Renal pelvis (tissue), 4 donors: ENCODE results near the gene ITPKB. TPM values are rescaled to one million over a fixed set of nuclear protein-coding genes. Genes with fewer than 3 reads are reported as not detected.
A peak's percentile ranks its signal among the peaks of the same experiment; 100 is the strongest.

Source experiments
- DNase-seq: peaks from one replicate; pipeline ENCODE4 v3.0.0-alpha.2; 2013
- polyA plus RNA-seq, 3 donors: library from polyadenylated mRNA; unstranded; fragments of 120-200 nt; gene quantifications; one replicate each; pipeline ENCODE4 v1.2.1, GENCODE V29; 2013; ENCODE audit not compliant: insufficient read length in 3 of 3

The ITPKB gene
- polyA plus RNA-seq, 3 donors, result 23.8 to 25.5 (median 25.0) TPM

- no peak for DNase-seq
Observed at GRCh38 chr1:226708967-226709396, 30.1 kb downstream of the ITPKB start.

GRCh38 chr1:226708342-226708780, 30.7 kb downstream of the ITPKB start:
- DNase-seq, result no peak

DNA sequence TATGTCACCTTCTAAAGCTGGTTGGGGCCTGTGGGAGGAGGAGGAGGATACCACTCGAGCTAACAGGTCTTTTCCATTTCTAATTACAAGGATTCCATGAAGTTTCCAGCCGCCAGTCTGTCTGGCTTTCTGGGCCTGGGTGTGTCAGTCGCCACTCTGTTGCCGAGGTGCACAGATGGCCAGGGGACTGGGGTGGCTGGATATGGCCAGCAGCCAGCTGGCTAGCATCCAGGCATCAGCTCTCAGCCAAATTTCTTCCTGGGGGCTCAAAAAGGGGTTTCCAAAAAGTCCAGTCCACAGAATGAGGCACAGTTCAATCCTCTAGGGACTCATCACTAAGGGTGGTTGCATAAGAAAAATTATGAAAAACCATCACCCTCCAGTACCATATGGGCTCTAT, 32.4 kb downstream of the ITPKB start:
- DNase-seq, result no peak

DNA sequence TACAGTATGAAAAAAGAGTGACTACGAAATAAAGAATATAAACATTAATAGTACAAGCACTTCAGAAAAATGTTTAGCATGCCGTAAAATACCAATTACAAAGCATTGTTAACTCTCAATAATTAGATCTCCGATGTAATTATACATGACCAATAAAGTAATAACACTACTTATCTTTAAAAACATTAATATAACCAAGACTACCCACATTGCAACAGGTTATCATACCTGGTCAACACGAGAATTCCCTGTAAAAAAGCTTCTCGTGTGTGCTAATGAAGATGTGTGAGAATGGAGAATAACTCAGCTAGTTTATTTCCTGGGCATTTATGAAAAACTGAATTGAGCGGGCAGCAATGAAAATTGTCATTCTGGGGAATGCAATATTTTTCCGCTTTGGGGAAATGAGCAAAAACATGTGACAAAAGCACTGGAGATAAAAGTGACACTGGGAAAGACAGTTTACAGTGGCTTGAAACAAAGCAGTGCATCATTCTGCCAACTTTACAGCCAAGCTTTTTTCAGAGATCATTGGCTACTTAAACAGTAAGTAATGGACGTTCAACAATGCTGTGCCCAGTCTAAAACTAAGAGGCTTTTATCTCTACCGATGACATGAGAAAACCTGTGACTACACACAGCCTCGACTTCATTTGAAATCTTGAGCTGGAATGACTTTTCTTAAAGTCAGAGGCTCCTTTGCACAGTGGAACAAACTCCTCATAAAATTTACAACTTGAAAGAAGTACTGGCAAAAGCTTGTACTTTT, 34.7 kb downstream of the ITPKB start:
- no peak for DNase-seq

- DNase-seq, result peak; percentile 81
Observed at GRCh38 chr1:226702957-226703831, 35.9 kb downstream of the ITPKB start.

DNA sequence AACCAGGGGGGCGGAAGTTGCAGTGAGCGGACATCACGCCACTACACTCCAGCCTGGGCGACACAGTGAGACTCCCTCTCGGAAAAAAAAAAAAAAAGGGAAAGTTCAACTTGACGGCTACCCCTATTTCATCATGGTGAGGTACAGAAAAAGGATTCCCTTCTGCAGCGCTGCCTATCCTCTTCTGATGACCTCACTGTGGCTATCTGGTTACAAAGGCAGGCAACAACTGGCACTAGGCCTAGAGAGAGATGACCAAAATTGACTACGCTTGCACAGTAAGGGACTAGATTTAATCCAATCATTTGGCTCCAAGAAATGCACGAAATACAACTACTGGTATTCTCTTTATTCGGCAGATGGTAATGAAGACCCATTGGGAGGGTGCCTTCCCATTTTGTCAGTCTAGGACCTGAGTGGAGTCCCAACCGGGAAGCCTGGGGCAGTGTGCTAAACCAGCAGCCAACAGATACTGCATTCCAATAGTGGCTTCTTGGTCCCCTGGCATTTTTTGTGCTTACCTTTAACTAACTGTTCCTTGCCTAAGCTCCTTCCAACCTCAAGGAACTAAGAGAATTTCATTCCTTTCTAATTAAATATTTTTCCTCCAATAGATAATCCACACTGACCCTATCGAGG, 36.6 kb downstream of the ITPKB start:
- DNase-seq, result no peak

GRCh38 chr1:226700861-226701260, 38.2 kb downstream of the ITPKB start:
- DNase-seq, result no peak

DNA sequence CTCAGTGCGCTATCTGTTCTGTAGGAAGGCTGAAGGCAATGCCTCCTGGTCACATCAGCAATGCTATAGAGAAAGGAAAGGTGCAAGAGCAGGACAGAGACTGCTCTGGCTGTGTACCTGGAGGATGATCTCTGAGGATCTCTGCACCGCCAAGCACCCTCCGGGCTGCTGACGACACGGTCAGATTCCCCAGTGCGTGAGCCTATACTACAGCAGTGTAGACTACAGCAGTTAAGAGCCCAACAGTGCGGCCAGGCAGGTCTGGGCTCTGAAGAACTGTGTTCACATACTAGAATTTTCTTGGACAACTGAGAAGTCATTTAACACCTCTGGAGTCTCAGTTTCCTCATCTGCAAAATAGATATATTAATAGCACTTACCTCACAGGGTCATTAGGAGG, 39.9 kb downstream of the ITPKB start:
- no peak for DNase-seq

DNA sequence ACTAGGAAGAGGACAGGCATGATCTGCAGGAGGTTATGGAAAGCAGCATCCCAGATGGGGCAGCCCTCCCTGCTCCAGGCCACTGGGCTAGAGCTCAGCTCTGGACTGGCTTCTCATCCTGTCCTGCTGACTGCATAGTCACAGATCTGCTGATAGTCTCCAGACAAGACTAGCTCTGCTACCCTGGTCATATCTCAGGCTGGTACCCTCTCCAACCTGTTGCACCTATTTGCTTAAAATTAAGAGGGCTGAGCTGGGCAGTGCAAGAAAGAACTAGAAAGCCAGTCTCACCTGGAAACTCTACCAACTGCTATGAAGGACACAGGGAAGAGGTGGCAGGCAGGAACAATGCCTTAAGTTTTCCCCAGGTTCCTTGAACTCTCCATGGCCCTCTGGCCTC, 40.4 kb downstream of the ITPKB start:
- DNase-seq, result no peak

DNA sequence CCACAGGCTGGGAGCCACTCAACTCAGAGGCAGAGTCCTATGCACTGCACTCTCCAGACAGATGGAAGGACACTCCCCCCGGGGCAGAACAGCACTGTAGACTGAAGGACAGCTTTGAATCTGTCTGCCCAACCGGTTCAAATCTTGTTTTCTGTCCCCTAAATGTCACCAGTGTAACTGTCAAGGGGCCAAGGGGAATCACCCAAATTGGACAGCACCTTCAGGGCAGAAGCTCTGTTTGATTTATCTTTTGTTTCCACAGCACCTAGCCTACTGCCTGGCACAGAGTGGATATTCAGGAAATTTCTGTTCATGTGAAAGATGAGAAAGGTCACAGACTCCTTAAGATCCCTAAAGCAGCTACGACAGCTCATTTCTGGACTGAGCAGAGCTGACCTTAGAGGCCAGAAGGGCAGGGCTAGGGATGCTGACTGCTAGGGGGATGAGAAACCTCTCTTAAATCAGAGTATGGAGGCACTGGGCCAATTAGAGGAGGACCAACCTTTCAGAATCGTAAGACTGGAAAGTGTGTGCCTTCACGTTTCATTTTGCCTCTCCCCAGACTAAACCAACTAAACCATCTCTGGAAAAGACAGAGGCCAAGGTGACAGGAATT, 41.0 kb downstream of the ITPKB start:
- DNase-seq, result no peak

GRCh38 chr1:226697151-226697928, 41.7 kb downstream of the ITPKB start:
- DNase-seq, result no peak

GRCh38 chr1:226696547-226696946, 42.5 kb downstream of the ITPKB start:
- DNase-seq, result no peak

GRCh38 chr1:226695335-226695900, 43.7 kb downstream of the ITPKB start:
- no peak for DNase-seq

DNA sequence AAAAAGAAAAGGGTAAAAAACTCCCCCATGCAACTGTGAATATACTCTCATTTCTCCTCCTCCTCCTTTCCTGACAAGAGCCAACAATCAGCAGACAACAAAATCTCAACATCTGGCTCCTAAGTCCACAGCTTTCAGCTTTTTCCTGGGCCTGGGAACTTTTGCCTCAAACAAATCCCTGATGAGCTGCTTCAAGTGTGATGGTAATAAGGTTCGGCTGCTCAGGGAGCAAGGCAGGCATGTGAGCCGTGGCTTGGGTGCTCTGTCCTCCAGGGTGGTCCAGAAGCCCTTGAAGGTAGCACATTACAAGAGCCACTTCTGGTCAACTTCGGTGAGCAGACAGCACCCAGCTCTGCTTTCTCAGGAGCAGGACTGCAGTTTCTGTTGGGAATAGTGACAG, 46.3 kb downstream of the ITPKB start:
- DNase-seq, result no peak

GRCh38 chr1:226692051-226692792, 46.9 kb downstream of the ITPKB start:
- no peak for DNase-seq

- no peak for DNase-seq
Observed at GRCh38 chr1:226691247-226691646, 47.8 kb downstream of the ITPKB start.

GRCh38 chr1:226690460-226690982, 48.6 kb downstream of the ITPKB start:
- no peak for DNase-seq

DNA sequence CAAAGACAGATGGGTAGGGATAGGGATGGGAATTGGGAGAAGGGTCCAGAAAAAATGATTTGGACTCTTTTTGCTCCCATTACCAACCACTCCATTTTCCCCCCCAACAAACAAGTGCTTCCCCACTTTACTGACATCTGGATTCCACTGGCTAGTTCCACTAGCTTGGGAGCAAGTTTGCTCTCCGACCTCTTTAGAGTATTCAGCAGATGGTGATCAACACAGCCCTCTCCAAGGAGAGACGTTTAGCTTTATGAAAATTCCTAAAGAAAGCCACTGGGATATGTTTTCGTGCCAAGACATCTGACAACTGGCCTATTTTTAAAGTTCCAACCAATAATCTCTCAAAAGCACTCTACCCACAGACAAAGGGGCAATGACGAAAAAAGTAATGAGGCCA, 50.3 kb downstream of the ITPKB start:
- DNase-seq, result no peak

- no peak for DNase-seq
Observed at GRCh38 chr1:226688056-226688748, 50.9 kb downstream of the ITPKB start.
